Panc1 (cell line): Measurements from ENCODE around the gene SMCR8. TPM values are rescaled to one million over a fixed set of nuclear protein-coding genes. Genes with fewer than 3 reads are reported as not detected.

Source experiments
- ATAC-seq: fragments of 200-7000 bp; cut with Tn5 transposase; 2 replicates; pipeline ENCODE4 v1.9.1; 2020; ENCODE audit warnings: mild to moderate bottlenecking, moderate library complexity
- BruUV-seq: library from RNA; stranded (reverse); fragments of 400-500 nt; replicated peaks from 2 replicates; lab custom pipeline; 2021; lab: Mats Ljungman, UMichigan
- CTCF ChIA-PET: fragments of 300-600 bp; sonication (Branson Sonifier 250); formaldehyde crosslinking; loops from one replicate; lab custom pipeline; 2022; ENCODE audit warnings: antibody characterized with exemption; lab: Charles Lee
- POLR2A ChIA-PET: fragments of 300-600 bp; sonication (Branson Sonifier 250); formaldehyde crosslinking; loops from one replicate; lab custom pipeline; 2022; ENCODE audit warnings: antibody characterized with exemption; lab: Charles Lee
- DNase-seq: peaks from one replicate; pipeline ENCODE4 v3.0.0-alpha.2; 2010; ENCODE audit warnings: low read depth, low spot score
- H3K27ac ChIP-seq: 2 replicates; pipeline ENCODE4 v1.5.1; 2011; ENCODE audit warnings: mild to moderate bottlenecking, low read length, inconsistent platforms
- H3K27me3 ChIP-seq: fragments of 200-500 bp; sonication (Bioruptor generic); 2 replicates; pipeline ENCODE4 v1.6.0; 2014; ENCODE audit warnings: low read length, inconsistent platforms; ENCODE audit not compliant: control insufficient read depth, insufficient read depth
- H3K36me3 ChIP-seq: fragments of 200-500 bp; sonication (Bioruptor generic); 2 replicates; pipeline ENCODE4 v1.5.1; 2014; ENCODE audit warnings: inconsistent platforms, mild to moderate bottlenecking, low read length, moderate library complexity; ENCODE audit not compliant: control insufficient read depth, insufficient read depth
- H3K4me1 ChIP-seq: 2 replicates; pipeline ENCODE4 v1.5.1; 2011; ENCODE audit warnings: inconsistent platforms, mild to moderate bottlenecking, low read length, moderate library complexity; ENCODE audit not compliant: control insufficient read depth, insufficient read depth
- H3K4me3 ChIP-seq, 2 experiments: 2 replicates each; pipeline ENCODE4 v1.5.1; 2011 to 2012; ENCODE audit warnings: low read depth in 2 of 2, low read length in 2 of 2, mild to moderate bottlenecking in 2 of 2, inconsistent platforms in 1 of 2, moderate library complexity in 1 of 2
- H3K9me3 ChIP-seq: fragments of 200-500 bp; sonication (Bioruptor generic); 2 replicates; pipeline ENCODE4 v1.5.1; 2014; ENCODE audit warnings: low read depth, mild to moderate bottlenecking, inconsistent platforms, low read length, moderate library complexity; ENCODE audit not compliant: control insufficient read depth, insufficient read depth
- POLR2AphosphoS5 ChIP-seq: IDR thresholded peaks from 2 replicates; pipeline ENCODE4 v1.6.1; 2012; ENCODE audit warnings: mild to moderate bottlenecking, low read depth, low read length, moderate library complexity
- SIN3A ChIP-seq: IDR thresholded peaks from 2 replicates; pipeline ENCODE4 v1.6.1; 2012; ENCODE audit warnings: low read depth, mild to moderate bottlenecking, low read length, moderate library complexity, borderline replicate concordance; ENCODE audit not compliant: insufficient read depth
- TCF7L2 ChIP-seq: IDR thresholded peaks from 2 replicates; pipeline ENCODE4 v1.6.1; 2011; ENCODE audit warnings: mild to moderate bottlenecking, low read depth, low read length, inconsistent platforms
- in situ Hi-C: cut with HindIII; loops from 2 replicates; pipeline ENCODE4 v1.10.0; 2016; ENCODE audit warnings: low sequenced_read_pairs, low pct_unique_long_range_greater_than_20kb
- intact Hi-C: fragments of 100-400 bp; cut with micrococcal nuclease; formaldehyde crosslinking; loops from one replicate; pipeline ENCODE4 v1.10.0; 2022; ENCODE audit not compliant: unreplicated experiment
- total RNA-seq: library from RNA; stranded (reverse); gene quantifications from one replicate; pipeline ENCODE4 v1.2.1, GENCODE V29; 2021; ENCODE audit not compliant: unreplicated experiment
- TF ChIP-seq, protein P1 (sequence below), 2 experiments: IDR thresholded peaks; 2 replicates each; pipeline ENCODE4 v1.6.1; 2011 to 2012; ENCODE audit warnings: low read depth in 2 of 2, control low read depth in 1 of 2, low read length in 1 of 2, mild to moderate bottlenecking in 1 of 2, moderate library complexity in 1 of 2; ENCODE audit not compliant: insufficient read depth in 1 of 2
- TF ChIP-seq, protein P2 (sequence below): fragments of 450-650 bp; IDR thresholded peaks from 2 replicates; pipeline ENCODE4 v1.5.1; 2017; ENCODE audit warnings: mild to moderate bottlenecking

The SMCR8 gene
- total RNA-seq, 1 experiment from 2014 or later, result 24.9 TPM

- ChIA-PET CTCF (no interaction called here), POLR2A (no interaction called here)
- Histone ChIP-seq H3K9me3 (no peaks in the 10 kb centered on the region), H3K4me1 (peaks cover 7% of the 10 kb centered on the region; the same call in 1 of the 2 replicates), H3K27me3 (no peaks in the 10 kb centered on the region), H3K27ac (no peak overlapping the region), H3K36me3 (no peaks in the 10 kb centered on the region), H3K4me3 (no peak overlapping the region)
- no peak for ATAC-seq
- no peak for DNase-seq
- in situ Hi-C loops (no loop called here), intact Hi-C loops (no loop called here)
- no TSS peak for BruUV-seq
- TF ChIP-seq TCF7L2, result no peak
- TF ChIP-seq, protein P1, sequence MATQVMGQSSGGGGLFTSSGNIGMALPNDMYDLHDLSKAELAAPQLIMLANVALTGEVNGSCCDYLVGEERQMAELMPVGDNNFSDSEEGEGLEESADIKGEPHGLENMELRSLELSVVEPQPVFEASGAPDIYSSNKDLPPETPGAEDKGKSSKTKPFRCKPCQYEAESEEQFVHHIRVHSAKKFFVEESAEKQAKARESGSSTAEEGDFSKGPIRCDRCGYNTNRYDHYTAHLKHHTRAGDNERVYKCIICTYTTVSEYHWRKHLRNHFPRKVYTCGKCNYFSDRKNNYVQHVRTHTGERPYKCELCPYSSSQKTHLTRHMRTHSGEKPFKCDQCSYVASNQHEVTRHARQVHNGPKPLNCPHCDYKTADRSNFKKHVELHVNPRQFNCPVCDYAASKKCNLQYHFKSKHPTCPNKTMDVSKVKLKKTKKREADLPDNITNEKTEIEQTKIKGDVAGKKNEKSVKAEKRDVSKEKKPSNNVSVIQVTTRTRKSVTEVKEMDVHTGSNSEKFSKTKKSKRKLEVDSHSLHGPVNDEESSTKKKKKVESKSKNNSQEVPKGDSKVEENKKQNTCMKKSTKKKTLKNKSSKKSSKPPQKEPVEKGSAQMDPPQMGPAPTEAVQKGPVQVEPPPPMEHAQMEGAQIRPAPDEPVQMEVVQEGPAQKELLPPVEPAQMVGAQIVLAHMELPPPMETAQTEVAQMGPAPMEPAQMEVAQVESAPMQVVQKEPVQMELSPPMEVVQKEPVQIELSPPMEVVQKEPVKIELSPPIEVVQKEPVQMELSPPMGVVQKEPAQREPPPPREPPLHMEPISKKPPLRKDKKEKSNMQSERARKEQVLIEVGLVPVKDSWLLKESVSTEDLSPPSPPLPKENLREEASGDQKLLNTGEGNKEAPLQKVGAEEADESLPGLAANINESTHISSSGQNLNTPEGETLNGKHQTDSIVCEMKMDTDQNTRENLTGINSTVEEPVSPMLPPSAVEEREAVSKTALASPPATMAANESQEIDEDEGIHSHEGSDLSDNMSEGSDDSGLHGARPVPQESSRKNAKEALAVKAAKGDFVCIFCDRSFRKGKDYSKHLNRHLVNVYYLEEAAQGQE (IDR thresholded peaks at IDR 0.05; ENCODE audit: insufficient read depth in 1 of 2, low read depth in 2 of 2, low read length in 1 of 2), result no peak
Observed at GRCh38 chr17:18360518-18360917, 45.4 kb downstream of the SMCR8 start.

GRCh38 chr17:18361837-18362697 lies 47.0 kb downstream of the SMCR8 start:
- Histone ChIP-seq H3K9me3 (no peaks in the 10 kb centered on the region), H3K27ac (peak overlapping the region; percentile 72; the same call in 1 of the 2 replicates), H3K4me1 (peaks cover 7% of the 10 kb centered on the region; the same call in 1 of the 2 replicates), H3K27me3 (no peaks in the 10 kb centered on the region), H3K4me3 (peak overlapping the region; percentile 73 to 79), H3K36me3 (no peaks in the 10 kb centered on the region)
- no peak for ATAC-seq
- intact Hi-C loops, result no loop called here
- no TSS peak for BruUV-seq
- in situ Hi-C loops, result no loop called here
- DNase-seq, result no peak
- POLR2A ChIA-PET, result no interaction called here
- CTCF ChIA-PET, result no interaction called here
- TF ChIP-seq TCF7L2 (no peak), SIN3A (no peak), POLR2AphosphoS5 (no peak)
- TF ChIP-seq, protein P2, sequence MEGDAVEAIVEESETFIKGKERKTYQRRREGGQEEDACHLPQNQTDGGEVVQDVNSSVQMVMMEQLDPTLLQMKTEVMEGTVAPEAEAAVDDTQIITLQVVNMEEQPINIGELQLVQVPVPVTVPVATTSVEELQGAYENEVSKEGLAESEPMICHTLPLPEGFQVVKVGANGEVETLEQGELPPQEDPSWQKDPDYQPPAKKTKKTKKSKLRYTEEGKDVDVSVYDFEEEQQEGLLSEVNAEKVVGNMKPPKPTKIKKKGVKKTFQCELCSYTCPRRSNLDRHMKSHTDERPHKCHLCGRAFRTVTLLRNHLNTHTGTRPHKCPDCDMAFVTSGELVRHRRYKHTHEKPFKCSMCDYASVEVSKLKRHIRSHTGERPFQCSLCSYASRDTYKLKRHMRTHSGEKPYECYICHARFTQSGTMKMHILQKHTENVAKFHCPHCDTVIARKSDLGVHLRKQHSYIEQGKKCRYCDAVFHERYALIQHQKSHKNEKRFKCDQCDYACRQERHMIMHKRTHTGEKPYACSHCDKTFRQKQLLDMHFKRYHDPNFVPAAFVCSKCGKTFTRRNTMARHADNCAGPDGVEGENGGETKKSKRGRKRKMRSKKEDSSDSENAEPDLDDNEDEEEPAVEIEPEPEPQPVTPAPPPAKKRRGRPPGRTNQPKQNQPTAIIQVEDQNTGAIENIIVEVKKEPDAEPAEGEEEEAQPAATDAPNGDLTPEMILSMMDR, result no peak
- TF ChIP-seq, protein P1 (IDR thresholded peaks at IDR 0.05; ENCODE audit: insufficient read depth in 1 of 2, low read depth in 2 of 2, low read length in 1 of 2), result no peak
